ENCODE results near the gene KLF15. TPM values are rescaled to one million over a fixed set of nuclear protein-coding genes. Genes with fewer than 3 reads are reported as not detected.
A peak's percentile ranks its signal among the peaks of the same experiment; 100 is the strongest.

KLF15 gene
- total and polyA plus RNA-seq, 4 donors, result 7.9 to 26.9 (median 21.0) TPM

DNA sequence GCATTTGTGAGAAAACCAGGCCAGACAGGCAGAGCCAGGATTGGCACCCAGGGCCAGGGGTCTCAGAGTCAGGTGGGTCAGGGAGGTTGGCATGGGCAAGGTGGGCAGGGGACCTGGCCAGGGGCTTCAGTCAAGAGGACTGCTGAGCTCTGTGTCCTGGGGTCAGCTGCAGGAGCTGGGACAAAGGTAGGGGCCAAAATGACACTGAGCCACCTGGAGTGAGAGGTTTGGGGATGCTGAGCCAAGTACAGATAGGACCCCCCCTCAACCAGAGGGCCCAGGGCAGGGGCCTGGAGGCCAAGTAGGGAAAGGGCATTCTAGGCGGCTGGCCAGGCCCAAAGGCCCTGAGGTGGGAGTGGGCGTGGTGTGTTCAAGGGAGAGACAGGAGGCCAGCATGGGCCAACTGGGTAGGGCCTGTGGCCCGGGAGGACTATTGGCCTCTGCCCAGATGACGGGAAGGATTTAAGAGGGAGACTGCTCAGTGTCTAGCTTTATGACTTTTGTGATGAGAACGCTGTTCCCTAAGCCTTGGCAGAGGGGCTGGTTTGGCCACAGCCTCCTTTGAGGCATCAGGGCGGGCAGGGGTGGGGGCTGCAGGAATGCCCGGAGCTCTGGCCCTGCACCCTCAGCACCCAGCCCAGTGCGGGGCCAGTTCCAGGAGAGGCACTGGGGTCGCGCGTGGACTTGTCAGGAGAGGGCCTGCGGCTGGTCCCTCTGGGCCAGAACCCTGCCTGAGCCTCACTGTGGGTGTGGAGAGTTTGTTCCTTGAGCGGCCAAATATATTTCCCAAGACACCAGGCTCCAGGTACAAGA is 40.6 kb upstream of the KLF15 start:
- Histone ChIP-seq H3K27me3 (ENCODE audit: control insufficient read depth, insufficient read depth, low read length) (no peaks in the 10 kb centered on the region), H3K36me3 (ENCODE audit: control insufficient read depth, insufficient read depth, low read length) (peaks cover 21% of the 10 kb centered on the region), H3K4me3 (ENCODE audit: low read depth, low read length) (no peak overlapping the region), H3K9me3 (ENCODE audit: control insufficient read depth, insufficient read depth, low read length) (no peaks in the 10 kb centered on the region), H3K4me1 (ENCODE audit: control insufficient read depth, insufficient read depth, low read length) (peaks cover 33% of the 10 kb centered on the region), H3K27ac (ENCODE audit: low read depth, low read length) (no peak overlapping the region)
- WGBS (ENCODE audit: insufficient coverage), result 82% methylated on average over 7 of the region's 13 CpGs
- no peak for DNase-seq (ENCODE audit: low read depth in 4 of 6, low spot score in 6 of 6)

- H3K27ac ChIP-seq (ENCODE audit: low read depth, low read length), result no peak overlapping the region
- peaks cover 13% of the 10 kb centered on the region for H3K36me3 ChIP-seq (ENCODE audit: control insufficient read depth, insufficient read depth, low read length)
- H3K9me3 ChIP-seq (ENCODE audit: control insufficient read depth, insufficient read depth, low read length), result no peaks in the 10 kb centered on the region
- H3K4me3 ChIP-seq (ENCODE audit: low read depth, low read length), result no peak overlapping the region
- H3K27me3 ChIP-seq (ENCODE audit: control insufficient read depth, insufficient read depth, low read length), result no peaks in the 10 kb centered on the region
- WGBS (ENCODE audit: insufficient coverage), result 90% methylated on average over 3 of the region's 5 CpGs
- DNase-seq (ENCODE audit: low read depth in 4 of 6, low spot score in 6 of 6), result no peak
- peaks cover 33% of the 10 kb centered on the region for H3K4me1 ChIP-seq (ENCODE audit: control insufficient read depth, insufficient read depth, low read length)
Observed at GRCh38 chr3:126396536-126396935, 39.3 kb upstream of the KLF15 start.

- WGBS (ENCODE audit: insufficient coverage), result 90% methylated on average over 6 of the region's 6 CpGs
- H3K9me3 ChIP-seq (ENCODE audit: control insufficient read depth, insufficient read depth, low read length), result no peaks in the 10 kb centered on the region
- no peak overlapping the region for H3K4me3 ChIP-seq (ENCODE audit: low read depth, low read length)
- H3K36me3 ChIP-seq (ENCODE audit: control insufficient read depth, insufficient read depth, low read length), result peaks cover 13% of the 10 kb centered on the region
- H3K27ac ChIP-seq (ENCODE audit: low read depth, low read length), result no peak overlapping the region
- no peaks in the 10 kb centered on the region for H3K27me3 ChIP-seq (ENCODE audit: control insufficient read depth, insufficient read depth, low read length)
- peaks cover 33% of the 10 kb centered on the region for H3K4me1 ChIP-seq (ENCODE audit: control insufficient read depth, insufficient read depth, low read length)
- DNase-seq (ENCODE audit: low read depth in 4 of 6, low spot score in 6 of 6), result no peak
Observed at GRCh38 chr3:126395846-126396513, 38.8 kb upstream of the KLF15 start.

DNA sequence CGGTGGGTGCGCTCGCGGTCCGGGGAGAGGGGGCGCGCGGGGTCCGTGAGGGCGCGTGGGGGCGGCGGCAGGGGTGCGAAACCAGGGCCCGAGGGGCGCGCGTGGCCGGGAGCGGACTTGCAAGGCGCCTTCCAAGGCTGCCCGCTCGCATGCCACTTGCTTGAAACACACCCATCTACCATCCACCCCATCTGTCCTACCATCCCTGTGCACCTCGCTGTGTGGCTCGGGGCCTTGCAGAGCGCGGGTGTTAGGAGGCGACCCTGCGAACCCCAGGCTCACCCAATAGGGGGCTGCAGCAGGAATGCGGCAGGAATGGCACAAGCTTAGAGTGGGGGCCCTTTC is 37.7 kb upstream of the KLF15 start:
- no peaks in the 10 kb centered on the region for H3K9me3 ChIP-seq (ENCODE audit: control insufficient read depth, insufficient read depth, low read length)
- WGBS (ENCODE audit: insufficient coverage), result 2% methylated on average over 30 of the region's 30 CpGs
- H3K27me3 ChIP-seq (ENCODE audit: control insufficient read depth, insufficient read depth, low read length), result no peaks in the 10 kb centered on the region
- H3K4me3 ChIP-seq (ENCODE audit: low read depth, low read length), result peak overlapping the region; percentile 29
- DNase-seq (ENCODE audit: low read depth in 4 of 6, low spot score in 6 of 6), result no peak
- H3K4me1 ChIP-seq (ENCODE audit: control insufficient read depth, insufficient read depth, low read length), result peaks cover 33% of the 10 kb centered on the region
- H3K27ac ChIP-seq (ENCODE audit: low read depth, low read length), result peak overlapping the region; percentile 27
- H3K36me3 ChIP-seq (ENCODE audit: control insufficient read depth, insufficient read depth, low read length), result peaks cover 13% of the 10 kb centered on the region

DNA sequence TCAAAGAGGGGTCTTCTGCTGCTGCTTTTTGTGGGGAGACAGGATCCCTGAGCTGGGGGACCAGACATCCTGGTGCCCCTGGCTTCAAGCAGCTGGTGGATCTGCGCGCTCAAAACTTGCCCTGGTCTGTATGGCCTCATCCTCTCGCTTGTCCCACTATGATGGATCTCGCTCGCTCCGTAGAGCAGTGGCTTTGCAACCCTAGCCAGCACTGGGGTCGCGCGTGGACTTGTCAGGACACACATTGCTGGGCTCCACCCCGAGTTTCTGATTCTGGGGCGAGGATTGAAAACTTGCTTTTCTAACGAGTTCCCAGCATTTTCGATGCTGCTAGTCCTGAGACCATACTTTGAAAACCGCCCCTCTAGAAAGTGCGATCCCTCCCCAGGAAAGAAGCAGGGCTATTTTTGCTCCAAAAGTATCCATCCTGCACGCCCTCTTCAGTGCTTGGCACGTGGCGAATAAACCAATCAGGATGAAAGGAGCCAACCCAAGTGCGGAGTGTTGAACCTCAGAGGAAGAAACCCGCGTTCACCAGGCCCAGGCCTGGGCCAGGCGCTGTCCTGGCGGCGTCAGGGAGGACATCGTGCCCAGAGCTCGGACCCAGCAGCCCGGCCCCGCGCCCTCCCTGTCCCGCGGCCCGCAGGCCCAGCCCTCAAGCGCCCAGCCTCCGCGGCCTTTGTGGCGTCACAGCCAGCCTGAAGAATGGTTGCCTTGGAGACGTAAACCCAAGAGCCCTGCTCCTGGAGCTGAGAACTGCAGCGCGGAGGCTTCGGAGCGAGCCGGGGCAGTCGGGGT is 37.2 kb upstream of the KLF15 start, which contains the start of gene CFAP100:
TSS of gene CFAP100 (plus strand) at position 731 of the 798 bp plus-strand sequence. CDS start 1,092 bp downstream, outside the sequence.
- Histone ChIP-seq H3K27me3 (ENCODE audit: control insufficient read depth, insufficient read depth, low read length) (no peaks in the 10 kb centered on the region), H3K36me3 (ENCODE audit: control insufficient read depth, insufficient read depth, low read length) (peaks cover 13% of the 10 kb centered on the region), H3K4me1 (ENCODE audit: control insufficient read depth, insufficient read depth, low read length) (peaks cover 38% of the 10 kb centered on the region), H3K27ac (ENCODE audit: low read depth, low read length) (peak within 1 kb of the TSS; percentile 27), H3K9me3 (ENCODE audit: control insufficient read depth, insufficient read depth, low read length) (no peaks in the 10 kb centered on the region), H3K4me3 (ENCODE audit: low read depth, low read length) (peak within 1 kb of the TSS; percentile 29)
- 34% methylated on average over 43 of the region's 43 CpGs for WGBS (ENCODE audit: insufficient coverage)
- DNase-seq (ENCODE audit: low read depth in 4 of 6, low spot score in 6 of 6), result peak; percentile 47 to 92 (median 55)

DNA sequence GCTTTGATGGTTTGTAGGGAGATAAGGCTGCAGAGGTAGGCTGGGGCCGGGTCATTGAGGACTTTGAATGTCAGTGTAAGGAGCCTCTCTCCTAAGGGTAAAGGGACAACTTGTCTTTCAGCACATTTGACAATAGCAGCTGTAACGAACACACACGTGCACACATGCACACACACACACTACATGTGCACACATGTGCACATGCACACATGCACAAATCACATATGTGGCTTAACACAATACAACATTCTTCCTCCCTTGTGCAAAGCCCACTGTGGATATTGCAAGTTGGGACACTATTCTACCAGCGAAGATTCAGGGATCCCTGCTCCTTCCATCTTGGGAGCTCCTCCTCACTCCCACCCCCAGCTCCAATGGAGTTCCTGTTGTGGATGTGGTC is 36.4 kb upstream of the KLF15 start:
- Histone ChIP-seq H3K27ac (ENCODE audit: low read depth, low read length) (no peak overlapping the region), H3K9me3 (ENCODE audit: control insufficient read depth, insufficient read depth, low read length) (no peaks in the 10 kb centered on the region), H3K36me3 (ENCODE audit: control insufficient read depth, insufficient read depth, low read length) (peaks cover 12% of the 10 kb centered on the region), H3K4me1 (ENCODE audit: control insufficient read depth, insufficient read depth, low read length) (peaks cover 45% of the 10 kb centered on the region), H3K27me3 (ENCODE audit: control insufficient read depth, insufficient read depth, low read length) (no peaks in the 10 kb centered on the region), H3K4me3 (ENCODE audit: low read depth, low read length) (no peak overlapping the region)
- 100% methylated on average over 3 of the region's 4 CpGs for WGBS (ENCODE audit: insufficient coverage)
- no peak for DNase-seq (ENCODE audit: low read depth in 4 of 6, low spot score in 6 of 6)

- Histone ChIP-seq H3K4me3 (ENCODE audit: low read depth, low read length) (no peak overlapping the region), H3K9me3 (ENCODE audit: control insufficient read depth, insufficient read depth, low read length) (no peaks in the 10 kb centered on the region), H3K27me3 (ENCODE audit: control insufficient read depth, insufficient read depth, low read length) (no peaks in the 10 kb centered on the region), H3K4me1 (ENCODE audit: control insufficient read depth, insufficient read depth, low read length) (peaks cover 37% of the 10 kb centered on the region), H3K36me3 (ENCODE audit: control insufficient read depth, insufficient read depth, low read length) (no peaks in the 10 kb centered on the region), H3K27ac (ENCODE audit: low read depth, low read length) (no peak overlapping the region)
- 87% methylated on average over 11 of the region's 12 CpGs for WGBS (ENCODE audit: insufficient coverage)
- DNase-seq (ENCODE audit: low read depth in 4 of 6, low spot score in 6 of 6), result no peak
Observed at GRCh38 chr3:126392246-126392645, 35.0 kb upstream of the KLF15 start.

DNA sequence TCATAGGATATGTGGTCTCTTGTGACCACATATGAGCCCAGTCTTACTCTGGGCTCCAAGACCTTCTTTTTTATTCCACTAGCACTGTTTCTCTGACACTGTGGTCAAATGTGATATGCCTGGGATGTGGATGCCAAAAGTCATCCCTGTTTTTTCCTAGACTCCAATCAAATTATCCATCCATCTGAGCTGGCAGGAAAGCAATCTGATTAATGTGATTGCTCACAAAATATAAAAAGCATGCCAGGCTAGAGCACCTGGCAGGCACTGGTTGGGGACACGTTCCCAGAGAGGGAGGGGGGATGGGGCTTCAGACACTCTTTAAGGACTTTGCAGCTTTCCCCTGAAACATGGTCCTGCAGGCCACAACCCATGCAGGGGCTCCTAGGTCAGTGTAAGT is 34.4 kb upstream of the KLF15 start:
- H3K9me3 ChIP-seq (ENCODE audit: control insufficient read depth, insufficient read depth, low read length), result no peaks in the 10 kb centered on the region
- H3K36me3 ChIP-seq (ENCODE audit: control insufficient read depth, insufficient read depth, low read length), result no peaks in the 10 kb centered on the region
- no peaks in the 10 kb centered on the region for H3K27me3 ChIP-seq (ENCODE audit: control insufficient read depth, insufficient read depth, low read length)
- WGBS (ENCODE audit: insufficient coverage), result 50% methylated on average over 1 of the region's 1 CpG
- H3K4me1 ChIP-seq (ENCODE audit: control insufficient read depth, insufficient read depth, low read length), result peaks cover 37% of the 10 kb centered on the region
- no peak overlapping the region for H3K4me3 ChIP-seq (ENCODE audit: low read depth, low read length)
- no peak overlapping the region for H3K27ac ChIP-seq (ENCODE audit: low read depth, low read length)
- no peak for DNase-seq (ENCODE audit: low read depth in 4 of 6, low spot score in 6 of 6)

DNA sequence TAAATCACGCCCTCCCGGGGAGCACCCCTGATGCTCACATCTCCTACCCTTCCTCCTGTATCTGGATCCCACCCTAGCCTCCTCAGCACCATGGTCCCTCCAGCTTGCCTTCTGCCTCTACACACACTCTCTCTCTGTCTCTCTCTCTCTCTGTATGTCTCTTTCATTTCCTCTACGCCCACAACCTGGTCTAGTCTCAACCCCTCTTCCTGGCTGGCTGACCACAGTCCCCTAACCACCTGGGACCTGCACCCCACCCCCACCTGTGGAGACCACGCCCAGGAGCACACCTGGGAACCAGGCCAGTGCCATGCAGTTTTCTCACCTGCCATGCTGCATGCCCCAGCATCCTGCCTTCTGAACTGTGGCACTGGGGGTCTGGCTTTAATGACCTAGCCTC is 33.5 kb upstream of the KLF15 start:
- H3K27me3 ChIP-seq (ENCODE audit: control insufficient read depth, insufficient read depth, low read length), result no peaks in the 10 kb centered on the region
- H3K4me3 ChIP-seq (ENCODE audit: low read depth, low read length), result no peak overlapping the region
- no peak for DNase-seq (ENCODE audit: low read depth in 4 of 6, low spot score in 6 of 6)
- peaks cover 32% of the 10 kb centered on the region for H3K4me1 ChIP-seq (ENCODE audit: control insufficient read depth, insufficient read depth, low read length)
- H3K36me3 ChIP-seq (ENCODE audit: control insufficient read depth, insufficient read depth, low read length), result no peaks in the 10 kb centered on the region
- H3K27ac ChIP-seq (ENCODE audit: low read depth, low read length), result no peak overlapping the region
- H3K9me3 ChIP-seq (ENCODE audit: control insufficient read depth, insufficient read depth, low read length), result no peaks in the 10 kb centered on the region
- WGBS (ENCODE audit: insufficient coverage), result 87% methylated on average over 4 of the region's 4 CpGs

Data from spinal cord (tissue), 10 donors.